DMS53 treated with DMSO at 0.1 percent for 48 hours (cell line): ENCODE data around the gene SEZ6.

ENCODE experiments used
- DNase-seq: peaks from one replicate; lab custom pipeline; 2025; ENCODE audit not compliant: unreplicated experiment; lab: John Stamatoyannopoulos, UW

Gene SEZ6

GRCh38 chr17:28977659-28978355, 28.0 kb downstream of the SEZ6 start:
- no peak for DNase-seq

GRCh38 chr17:28975646-28976045, 30.2 kb downstream of the SEZ6 start:
- no peak for DNase-seq

GRCh38 chr17:28975031-28975430, 30.8 kb downstream of the SEZ6 start:
- DNase-seq: no peak

- no peak for DNase-seq
Observed at GRCh38 chr17:28974451-28974850, 31.4 kb downstream of the SEZ6 start.

GRCh38 chr17:28973425-28973824, 32.4 kb downstream of the SEZ6 start:
- no peak for DNase-seq

- no peak for DNase-seq
Observed at GRCh38 chr17:28972437-28972836, 33.4 kb downstream of the SEZ6 start.

- no peak for DNase-seq
Observed at GRCh38 chr17:28970879-28971278, 35.0 kb downstream of the SEZ6 start.

- no peak for DNase-seq
Observed at GRCh38 chr17:28969706-28970393, 36.0 kb downstream of the SEZ6 start.

GRCh38 chr17:28968914-28969295, 36.9 kb downstream of the SEZ6 start:
- no peak for DNase-seq

GRCh38 chr17:28968231-28968913, 37.5 kb downstream of the SEZ6 start:
- DNase-seq: no peak

- no peak for DNase-seq
Observed at GRCh38 chr17:28967221-28968135, 38.4 kb downstream of the SEZ6 start.

- no peak for DNase-seq
Observed at GRCh38 chr17:28963841-28964240, 42.0 kb downstream of the SEZ6 start.

GRCh38 chr17:28963055-28963611, 42.7 kb downstream of the SEZ6 start:
- DNase-seq: no peak

GRCh38 chr17:28961391-28961790, 44.4 kb downstream of the SEZ6 start:
- no peak for DNase-seq

GRCh38 chr17:28960256-28961061, 45.4 kb downstream of the SEZ6 start:
- no peak for DNase-seq

- no peak for DNase-seq
Observed at GRCh38 chr17:28959471-28959871, 46.4 kb downstream of the SEZ6 start.

GRCh38 chr17:28958820-28959455, 46.9 kb downstream of the SEZ6 start:
- DNase-seq: no peak

GRCh38 chr17:28957992-28958355, 47.9 kb downstream of the SEZ6 start:
- DNase-seq: no peak

GRCh38 chr17:28957277-28957991, 48.4 kb downstream of the SEZ6 start:
- no peak for DNase-seq
